Fibroblast of lung (primary cell): Measurements from ENCODE around the gene GRID1. TPM values are rescaled to one million over a fixed set of nuclear protein-coding genes. Genes with fewer than 3 reads are reported as not detected.

ENCODE experiments used
- DNase-seq, 2 donors: peaks; one replicate each; pipeline versions ENCODE4 v3.0.0 to v3.0.0-alpha.2; 2010; ENCODE audit warnings: low read depth in 2 of 2
- H2AFZ ChIP-seq: 2 replicates; pipeline ENCODE4 v1.5.1; 2012; ENCODE audit warnings: low read length, control low read depth, inconsistent platforms
- H3K27ac ChIP-seq: 2 replicates; pipeline ENCODE4 v1.5.1; 2011; ENCODE audit warnings: low read length, control low read depth; ENCODE audit not compliant: insufficient read depth
- H3K27me3 ChIP-seq: 2 replicates; pipeline ENCODE4 v1.5.1; 2011; ENCODE audit warnings: mild to moderate bottlenecking, low read length; ENCODE audit not compliant: control insufficient read depth, insufficient read depth
- H3K36me3 ChIP-seq: 2 replicates; pipeline ENCODE4 v1.5.1; 2011; ENCODE audit warnings: low read length; ENCODE audit not compliant: control insufficient read depth, insufficient read depth
- H3K4me1 ChIP-seq: 2 replicates; pipeline ENCODE4 v1.5.1; 2011; ENCODE audit warnings: low read length; ENCODE audit not compliant: control insufficient read depth, insufficient read depth; ENCODE audit errors: extremely low read depth
- H3K4me2 ChIP-seq: 2 replicates; pipeline ENCODE4 v1.5.1; 2011; ENCODE audit warnings: low read length, control low read depth; ENCODE audit not compliant: insufficient read depth; ENCODE audit errors: extremely low read depth
- H3K4me3 ChIP-seq, 4 experiments: fragments of 200-600 bp in 1 of 4; sonication (generic) in 1 of 4; replicated peaks in 1 of 4; 2 replicates each; pipeline ENCODE4 v1.5.1; 2011 to 2016; ENCODE audit warnings: low read length in 4 of 4, low read depth in 3 of 4, mild to moderate bottlenecking in 3 of 4, control low read depth in 2 of 4, inconsistent platforms in 1 of 4, mixed read lengths in 1 of 4; ENCODE audit not compliant: insufficient read depth in 1 of 4; ENCODE audit errors: control extremely low read depth in 1 of 4
- H3K79me2 ChIP-seq: 2 replicates; pipeline ENCODE4 v1.5.1; 2012; ENCODE audit warnings: mild to moderate bottlenecking, low read length, inconsistent platforms; ENCODE audit not compliant: control insufficient read depth, insufficient read depth
- H3K9ac ChIP-seq: 2 replicates; pipeline ENCODE4 v1.5.1; 2011; ENCODE audit warnings: mild to moderate bottlenecking, low read length, control low read depth; ENCODE audit not compliant: insufficient read depth
- H3K9me3 ChIP-seq: 2 replicates; pipeline ENCODE4 v1.5.1; 2012; ENCODE audit warnings: low read depth, low read length; ENCODE audit not compliant: control insufficient read depth, insufficient read depth
- H4K20me1 ChIP-seq: 2 replicates; pipeline ENCODE4 v1.5.1; 2011; ENCODE audit warnings: low read length; ENCODE audit not compliant: control insufficient read depth, insufficient read depth; ENCODE audit errors: extremely low read depth
- CTCF ChIP-seq, 2 donors: IDR thresholded peaks in 1 of 2; conservative IDR thresholded peaks in 1 of 2; 1 replicate in 1 of 2; 2 replicates in 1 of 2; pipeline ENCODE4 v1.5.1; 2011 to 2012; ENCODE audit warnings: low read length in 2 of 2, control low read depth in 1 of 2, inconsistent platforms in 1 of 2, low read depth in 1 of 2, mild to moderate bottlenecking in 1 of 2
- EZH2 ChIP-seq: IDR thresholded peaks from 2 replicates; pipeline ENCODE4 v1.5.1; 2012; ENCODE audit warnings: low read length, control low read depth, mild to moderate bottlenecking; ENCODE audit errors: missing control alignments
- polyA plus RNA-seq, 2 donors: library from polyadenylated mRNA; depleted of rRNA in 1 of 2; stranded (reverse) in 1 of 2; unstranded in 1 of 2; fragments of >200 nt; gene quantifications; 2 replicates each; pipeline ENCODE4 v1.2.1, GENCODE V29; 2011 to 2012; ENCODE audit warnings: missing spikeins in 1 of 2
- total RNA-seq: library from RNA; depleted of rRNA; stranded (reverse); fragments of >200 nt; gene quantifications from 2 replicates; pipeline ENCODE4 v1.2.1, GENCODE V29; 2014

GRID1 gene
- total and polyA plus RNA-seq, 2 donors (not counting 1 experiment from before 2014, with no cell fraction given), result 0.03 to 0.33 TPM

- Histone ChIP-seq H3K9me3 (no peaks in the 10 kb centered on the region), H3K4me1 (no peaks in the 10 kb centered on the region), H4K20me1 (no peaks in the 10 kb centered on the region), H3K27ac (no peak overlapping the region), H3K4me3 (no peak overlapping the region), H3K36me3 (no peaks in the 10 kb centered on the region), H3K4me2 (no peak overlapping the region), H3K79me2 (no peaks in the 10 kb centered on the region), H3K27me3 (peaks cover 3% of the 10 kb centered on the region), H2AFZ (no peak overlapping the region), H3K9ac (no peak overlapping the region)
- DNase-seq, result no peak
- TF ChIP-seq EZH2 (no peak), CTCF (conservative IDR thresholded peaks at IDR 0.05 in 1 of 2, IDR thresholded peaks at IDR 0.05 in 1 of 2; ENCODE audit: low read depth in 1 of 2, low read length in 2 of 2) (no peak)
These were observed 12.8 kb downstream of the GRID1 start for GRCh38 chr10:86353506-86354485.

- Histone ChIP-seq H3K27ac (no peak overlapping the region), H2AFZ (no peak overlapping the region), H3K9ac (no peak overlapping the region), H3K9me3 (no peaks in the 10 kb centered on the region), H4K20me1 (no peaks in the 10 kb centered on the region), H3K79me2 (no peaks in the 10 kb centered on the region), H3K36me3 (no peaks in the 10 kb centered on the region), H3K4me3 (no peak overlapping the region), H3K4me2 (no peak overlapping the region), H3K4me1 (no peaks in the 10 kb centered on the region), H3K27me3 (no peaks in the 10 kb centered on the region)
- no peak for DNase-seq
- no peak for TF ChIP-seq CTCF (conservative IDR thresholded peaks at IDR 0.05 in 1 of 2, IDR thresholded peaks at IDR 0.05 in 1 of 2; ENCODE audit: low read depth in 1 of 2, low read length in 2 of 2)
- no peak for TF ChIP-seq EZH2
These were observed 15.7 kb downstream of the GRID1 start for GRCh38 chr10:86350897-86351296.

- no peak for DNase-seq
- Histone ChIP-seq H3K4me1 (no peaks in the 10 kb centered on the region), H4K20me1 (no peaks in the 10 kb centered on the region), H2AFZ (no peak overlapping the region), H3K27ac (no peak overlapping the region), H3K79me2 (no peaks in the 10 kb centered on the region), H3K9me3 (no peaks in the 10 kb centered on the region), H3K27me3 (no peaks in the 10 kb centered on the region), H3K9ac (no peak overlapping the region), H3K4me3 (no peak overlapping the region), H3K36me3 (no peaks in the 10 kb centered on the region), H3K4me2 (no peak overlapping the region)
- no peak for TF ChIP-seq CTCF (conservative IDR thresholded peaks at IDR 0.05 in 1 of 2, IDR thresholded peaks at IDR 0.05 in 1 of 2; ENCODE audit: low read depth in 1 of 2, low read length in 2 of 2)
- no peak for TF ChIP-seq EZH2
These were observed 16.5 kb downstream of the GRID1 start for GRCh38 chr10:86349940-86350630.
